Left lung (tissue), 10 donors: ENCODE results near the gene GP1BA. TPM values are rescaled to one million over a fixed set of nuclear protein-coding genes. Genes with fewer than 3 reads are reported as not detected.

Experiments
- ATAC-seq: fragments of 200-7000 bp; cut with Tn5 transposase; one replicate; pipeline ENCODE4 v1.9.1; 2020; ENCODE audit warnings: moderate library complexity
- DNase-seq, 4 donors: peaks; one replicate each; pipeline ENCODE4 v3.0.0-alpha.2; 2013 to 2020
- H3K27ac ChIP-seq, 2 donors: fragments of 200-600 bp; sonication (generic) in 1 of 2; one replicate each; pipeline versions ENCODE4 v1.5.0 to v1.8.0; 2020 to 2021
- H3K27me3 ChIP-seq, 2 donors: fragments of 200-600 bp; sonication (generic) in 1 of 2; one replicate each; pipeline versions ENCODE4 v1.5.0 to v1.8.0; 2020 to 2021
- H3K36me3 ChIP-seq, 2 donors: fragments of 200-600 bp; sonication (generic) in 1 of 2; one replicate each; pipeline versions ENCODE4 v1.5.0 to v1.8.0; 2020 to 2021
- H3K4me1 ChIP-seq, 2 donors: fragments of 200-600 bp; one replicate each; pipeline ENCODE4 v1.8.0; 2021
- H3K4me3 ChIP-seq, 2 donors: fragments of 200-600 bp; sonication (generic) in 1 of 2; one replicate each; pipeline versions ENCODE4 v1.5.0 to v1.8.0; 2020 to 2021; ENCODE audit warnings: mild to moderate bottlenecking in 1 of 2
- H3K9me3 ChIP-seq, 2 donors: fragments of 200-600 bp; sonication (generic) in 1 of 2; one replicate each; pipeline versions ENCODE4 v1.5.0 to v1.8.0; 2020 to 2021
- CTCF ChIP-seq, 2 donors: fragments of 200-600 bp; sonication (generic) in 1 of 2; IDR thresholded peaks; one replicate each; pipeline versions ENCODE4 v1.5.0 to v1.8.0; 2021; ENCODE audit warnings: antibody characterized with exemption in 2 of 2
- intact Hi-C, 2 donors: fragments of 100-400 bp; cut with DNase I; formaldehyde crosslinking; loops; one replicate each; pipeline versions ENCODE4 v1.11.2 to v1.14.2; 2022
- polyA plus RNA-seq, 6 donors: library from polyadenylated mRNA; unstranded; fragments of 120-200 nt; gene quantifications; one replicate each; pipeline ENCODE4 v1.2.1, GENCODE V29; 2013; ENCODE audit not compliant: insufficient read length in 6 of 6
- total RNA-seq, 2 donors: library from RNA; stranded (reverse); fragmentation: NEBNext Ultra II Directional; extraction: Animal tissue kit (Norgen Biotek cat#: 25700); gene quantifications; one replicate each; pipeline ENCODE4 v1.2.1, GENCODE V29; 2021
- donor health status: DM: no; HTN: yes; CAD: no.
- donor health status: DM: no; HTN: no; CAD: no.

The GP1BA gene
- total and polyA plus RNA-seq, 8 donors, result 0.31 to 3.7 (median 3.4) TPM

GRCh38 chr17:4932756-4933155, 679 bp downstream of the GP1BA start:
- peaks cover 0 to 19% of the 10 kb centered on the region in 2 donors for H3K36me3 ChIP-seq
- peak in 1 of 4 donors; percentile 62 for DNase-seq
- ATAC-seq, result no peak
- H3K4me3 ChIP-seq, result no peak overlapping the region
- H3K27me3 ChIP-seq, result no peaks in the 10 kb centered on the region
- TF ChIP-seq CTCF (IDR thresholded peaks at IDR 0.05), result no peak
- H3K27ac ChIP-seq, result no peak overlapping the region
- intact Hi-C loops, result no loop called here
- H3K4me1 ChIP-seq, result peaks cover 7 to 8% of the 10 kb centered on the region in 2 donors
- no peaks in the 10 kb centered on the region for H3K9me3 ChIP-seq

DNA sequence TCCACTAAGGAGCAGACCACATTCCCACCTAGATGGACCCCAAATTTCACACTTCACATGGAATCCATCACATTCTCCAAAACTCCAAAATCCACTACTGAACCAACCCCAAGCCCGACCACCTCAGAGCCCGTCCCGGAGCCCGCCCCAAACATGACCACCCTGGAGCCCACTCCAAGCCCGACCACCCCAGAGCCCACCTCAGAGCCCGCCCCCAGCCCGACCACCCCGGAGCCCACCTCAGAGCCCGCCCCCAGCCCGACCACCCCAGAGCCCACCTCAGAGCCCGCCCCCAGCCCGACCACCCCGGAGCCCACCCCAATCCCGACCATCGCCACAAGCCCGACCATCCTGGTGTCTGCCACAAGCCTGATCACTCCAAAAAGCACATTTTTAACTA, 1.6 kb downstream of the GP1BA start:
- intact Hi-C loops, result no loop called here
- H3K4me1 ChIP-seq, result peaks cover 11 to 16% of the 10 kb centered on the region in 2 donors

GRCh38 chr17:4934173-4934979, 2.3 kb downstream of the GP1BA start:
- no peaks in the 10 kb centered on the region for H3K9me3 ChIP-seq
- peak; percentile 38 for ATAC-seq
- peaks cover 0 to 26% of the 10 kb centered on the region in 2 donors for H3K36me3 ChIP-seq
- TF ChIP-seq CTCF (IDR thresholded peaks at IDR 0.05), result no peak
- H3K27me3 ChIP-seq, result no peaks in the 10 kb centered on the region
- intact Hi-C loops, result no loop called here
- peak in 3 of 4 donors; percentile 15 to 78 (median 46) for DNase-seq
- peaks cover 17 to 23% of the 10 kb centered on the region in 2 donors for H3K4me1 ChIP-seq
- H3K27ac ChIP-seq, result no peak overlapping the region
- no peak overlapping the region for H3K4me3 ChIP-seq

More for the DNA sequence above, 1.6 kb downstream of the GP1BA start:
- DNase-seq, result peak in 1 of 4 donors; percentile 37
- Histone ChIP-seq H3K27me3 (no peaks in the 10 kb centered on the region), H3K36me3 (peaks cover 0 to 26% of the 10 kb centered on the region in 2 donors), H3K9me3 (no peaks in the 10 kb centered on the region), H3K27ac (no peak overlapping the region), H3K4me3 (no peak overlapping the region)
- no peak for TF ChIP-seq CTCF (IDR thresholded peaks at IDR 0.05)
- ATAC-seq, result no peak

GRCh38 chr17:4935650-4936049, 3.6 kb downstream of the GP1BA start:
- H3K36me3 ChIP-seq, result peaks cover 0 to 26% of the 10 kb centered on the region in 2 donors
- ATAC-seq, result no peak
- H3K27me3 ChIP-seq, result no peaks in the 10 kb centered on the region
- TF ChIP-seq CTCF (IDR thresholded peaks at IDR 0.05), result no peak
- H3K4me3 ChIP-seq, result no peak overlapping the region
- H3K4me1 ChIP-seq, result peaks cover 17 to 23% of the 10 kb centered on the region in 2 donors
- intact Hi-C loops, result no loop called here
- H3K27ac ChIP-seq, result no peak overlapping the region
- H3K9me3 ChIP-seq, result no peaks in the 10 kb centered on the region
- DNase-seq, result peak in 1 of 4 donors; percentile 13

- H3K27me3 ChIP-seq, result no peaks in the 10 kb centered on the region
- no peak overlapping the region for H3K4me3 ChIP-seq
- H3K36me3 ChIP-seq, result peaks cover 0 to 26% of the 10 kb centered on the region in 2 donors
- intact Hi-C loops, result no loop called here
- H3K9me3 ChIP-seq, result no peaks in the 10 kb centered on the region
- no peak for ATAC-seq
- H3K27ac ChIP-seq, result no peak overlapping the region
- peak in 1 of 4 donors; percentile 51 for DNase-seq
- H3K4me1 ChIP-seq, result peaks cover 22 to 31% of the 10 kb centered on the region in 2 donors
- TF ChIP-seq CTCF (IDR thresholded peaks at IDR 0.05), result no peak
Measured at GRCh38 chr17:4936436-4936835, 4.4 kb downstream of the GP1BA start.
